GM12801 (cell line): ENCODE measurements around the gene NDUFS6.

Source experiments
- TF ChIP-seq, protein P1 (sequence below): IDR thresholded peaks from one replicate; pipeline ENCODE4 v1.5.1; 2011; ENCODE audit warnings: control low read depth; ENCODE audit not compliant: insufficient read length; ENCODE audit errors: extremely low read depth

The NDUFS6 gene

DNA sequence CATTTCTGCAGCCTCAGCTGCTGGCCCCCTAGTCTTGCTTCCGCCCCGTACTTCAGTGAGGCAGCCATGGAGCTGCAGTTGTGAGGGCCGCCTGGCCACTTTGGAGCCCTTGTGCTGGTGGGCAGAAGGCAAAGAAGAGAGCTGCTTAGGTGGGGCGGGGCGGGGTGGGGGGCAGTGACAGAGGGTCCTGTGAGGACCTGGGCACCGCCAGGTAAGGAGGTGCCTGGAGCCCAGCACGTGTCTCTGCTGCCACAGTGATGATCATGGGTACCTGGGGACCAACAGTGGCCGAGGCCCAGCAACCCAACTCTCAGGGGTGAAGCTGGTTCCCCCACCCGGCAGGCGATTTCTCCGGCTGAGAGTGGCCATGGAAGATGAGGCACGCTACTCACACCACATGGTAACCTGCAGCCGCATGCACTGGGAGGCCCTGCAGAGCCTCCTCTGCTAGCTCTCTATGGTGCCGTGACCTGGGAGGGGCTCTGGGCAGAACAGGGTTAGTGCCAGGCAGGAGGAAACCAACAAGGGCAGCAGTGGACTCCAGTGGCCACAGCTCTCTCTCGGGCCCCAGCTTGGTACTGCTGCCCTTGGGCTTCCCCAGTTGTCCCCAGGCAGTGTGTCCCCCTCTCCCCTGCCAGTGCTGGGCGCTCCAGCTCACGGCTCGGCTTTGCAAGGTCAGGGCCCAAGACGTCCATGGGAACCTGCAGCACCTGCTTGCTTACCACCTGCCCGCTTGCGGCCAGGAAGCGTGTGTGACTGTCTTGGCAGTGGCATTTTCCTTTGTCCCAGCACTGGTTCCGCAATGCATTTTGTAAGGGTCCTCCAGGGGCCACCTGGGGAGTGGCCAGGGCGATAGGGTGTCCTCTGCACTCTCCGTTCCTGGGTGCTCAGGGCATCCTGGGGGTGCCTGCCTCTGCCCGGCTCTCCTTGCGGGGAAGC, 24.0 kb downstream of the NDUFS6 start:
- TF ChIP-seq, protein P1, sequence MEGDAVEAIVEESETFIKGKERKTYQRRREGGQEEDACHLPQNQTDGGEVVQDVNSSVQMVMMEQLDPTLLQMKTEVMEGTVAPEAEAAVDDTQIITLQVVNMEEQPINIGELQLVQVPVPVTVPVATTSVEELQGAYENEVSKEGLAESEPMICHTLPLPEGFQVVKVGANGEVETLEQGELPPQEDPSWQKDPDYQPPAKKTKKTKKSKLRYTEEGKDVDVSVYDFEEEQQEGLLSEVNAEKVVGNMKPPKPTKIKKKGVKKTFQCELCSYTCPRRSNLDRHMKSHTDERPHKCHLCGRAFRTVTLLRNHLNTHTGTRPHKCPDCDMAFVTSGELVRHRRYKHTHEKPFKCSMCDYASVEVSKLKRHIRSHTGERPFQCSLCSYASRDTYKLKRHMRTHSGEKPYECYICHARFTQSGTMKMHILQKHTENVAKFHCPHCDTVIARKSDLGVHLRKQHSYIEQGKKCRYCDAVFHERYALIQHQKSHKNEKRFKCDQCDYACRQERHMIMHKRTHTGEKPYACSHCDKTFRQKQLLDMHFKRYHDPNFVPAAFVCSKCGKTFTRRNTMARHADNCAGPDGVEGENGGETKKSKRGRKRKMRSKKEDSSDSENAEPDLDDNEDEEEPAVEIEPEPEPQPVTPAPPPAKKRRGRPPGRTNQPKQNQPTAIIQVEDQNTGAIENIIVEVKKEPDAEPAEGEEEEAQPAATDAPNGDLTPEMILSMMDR, result no peak

DNA sequence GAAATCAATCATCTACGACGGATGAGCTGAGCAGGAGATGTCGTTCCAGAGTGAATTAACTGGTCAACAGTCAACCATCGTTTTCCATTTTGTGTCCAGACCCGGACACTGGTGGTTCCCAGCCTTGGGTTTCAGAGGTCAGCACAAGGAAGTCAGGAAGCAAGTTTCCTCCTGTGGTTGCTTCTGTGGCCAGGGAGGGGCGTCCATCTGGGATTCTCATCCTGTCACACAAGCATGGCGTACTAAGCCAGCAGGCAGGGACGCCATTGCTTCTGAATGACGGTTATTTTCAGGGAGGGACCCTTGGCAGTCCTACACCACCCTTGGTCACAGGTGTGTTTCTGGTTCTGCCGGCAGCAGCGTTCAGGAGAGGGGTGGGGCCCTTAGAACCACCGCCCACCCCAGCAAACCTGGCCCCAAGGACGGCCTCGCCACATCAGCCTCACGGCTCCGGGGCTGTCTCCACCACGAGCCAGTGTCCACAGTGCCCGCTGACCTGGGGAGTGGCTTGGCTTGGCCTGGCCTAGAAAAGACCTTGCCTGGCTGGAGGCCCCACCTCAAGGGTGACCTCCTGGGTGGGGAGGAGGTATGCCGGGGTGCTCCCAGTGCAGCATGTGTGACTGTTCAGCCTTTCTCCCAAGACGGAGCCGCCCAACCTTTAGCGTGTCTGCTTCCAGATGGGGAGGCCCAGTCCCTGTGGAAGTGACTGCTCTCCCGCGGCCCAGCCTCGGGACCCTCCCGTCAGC, 25.2 kb downstream of the NDUFS6 start:
- TF ChIP-seq, protein P1, result no peak

DNA sequence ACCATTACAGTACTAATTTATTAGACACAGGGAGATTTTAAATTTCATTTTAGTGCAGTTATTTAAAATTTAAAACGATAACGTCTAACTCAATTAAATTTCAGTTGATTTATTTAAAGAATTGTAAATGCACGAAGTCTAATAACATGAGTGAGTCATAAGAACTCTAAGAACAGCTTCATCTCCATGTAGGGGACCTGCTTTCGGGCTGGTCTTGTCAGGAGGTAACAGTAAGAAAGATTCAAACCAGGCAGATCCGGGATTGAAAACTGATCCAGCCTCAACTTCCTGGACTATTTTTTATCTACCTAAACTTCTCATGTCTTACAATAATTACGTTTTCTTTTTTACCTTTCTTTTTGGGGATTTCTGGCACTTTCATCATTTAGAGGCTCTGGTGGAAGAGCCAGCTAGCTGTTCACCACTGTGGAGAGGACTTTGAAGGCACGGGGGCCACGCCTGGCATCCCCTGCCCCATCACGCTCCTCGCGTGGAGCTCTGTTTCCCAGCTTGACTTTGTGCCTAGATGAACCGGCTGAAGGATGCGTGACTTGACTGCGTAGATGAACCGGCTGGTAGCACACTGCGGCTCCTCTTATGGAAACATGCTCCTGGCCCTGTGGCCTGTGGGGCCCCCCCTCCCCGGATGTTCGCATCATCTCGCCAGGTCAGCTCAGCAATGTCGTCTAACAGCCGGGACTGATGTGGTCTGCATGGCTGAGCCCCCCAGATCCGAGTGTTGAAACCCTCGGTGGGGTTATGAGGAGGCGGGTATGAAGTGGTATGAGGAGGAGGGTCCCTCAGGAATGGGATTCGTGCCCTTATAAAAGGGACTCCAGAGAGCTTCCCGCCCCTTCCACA, 26.0 kb downstream of the NDUFS6 start:
- TF ChIP-seq, protein P1, result no peak

DNA sequence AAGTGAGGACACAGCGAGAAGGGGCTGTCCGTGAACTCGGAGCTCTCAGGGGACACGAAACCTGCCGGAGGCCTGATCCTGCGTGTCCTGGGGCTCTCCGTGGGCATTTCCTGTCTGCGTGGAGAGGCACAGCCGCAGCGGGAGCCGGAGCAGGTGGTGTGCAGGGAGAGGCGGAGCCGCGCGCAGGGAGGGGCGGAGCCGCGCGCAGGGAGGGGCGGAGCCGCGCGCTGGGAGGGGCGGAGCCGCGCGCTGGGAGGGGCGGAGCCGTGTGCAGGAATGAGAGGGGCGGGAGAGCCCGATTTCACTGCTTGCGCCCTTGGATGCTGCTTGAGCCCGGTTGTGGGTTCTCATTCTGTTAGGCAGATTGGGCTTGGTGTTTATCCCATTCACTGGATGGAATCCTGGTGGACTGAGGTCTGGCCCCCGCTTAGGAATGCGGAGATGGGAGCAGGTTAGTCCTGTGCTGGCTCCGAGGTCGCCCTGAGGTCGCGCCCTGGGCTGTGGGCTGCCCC, 26.7 kb downstream of the NDUFS6 start:
- TF ChIP-seq, protein P1, result no peak

DNA sequence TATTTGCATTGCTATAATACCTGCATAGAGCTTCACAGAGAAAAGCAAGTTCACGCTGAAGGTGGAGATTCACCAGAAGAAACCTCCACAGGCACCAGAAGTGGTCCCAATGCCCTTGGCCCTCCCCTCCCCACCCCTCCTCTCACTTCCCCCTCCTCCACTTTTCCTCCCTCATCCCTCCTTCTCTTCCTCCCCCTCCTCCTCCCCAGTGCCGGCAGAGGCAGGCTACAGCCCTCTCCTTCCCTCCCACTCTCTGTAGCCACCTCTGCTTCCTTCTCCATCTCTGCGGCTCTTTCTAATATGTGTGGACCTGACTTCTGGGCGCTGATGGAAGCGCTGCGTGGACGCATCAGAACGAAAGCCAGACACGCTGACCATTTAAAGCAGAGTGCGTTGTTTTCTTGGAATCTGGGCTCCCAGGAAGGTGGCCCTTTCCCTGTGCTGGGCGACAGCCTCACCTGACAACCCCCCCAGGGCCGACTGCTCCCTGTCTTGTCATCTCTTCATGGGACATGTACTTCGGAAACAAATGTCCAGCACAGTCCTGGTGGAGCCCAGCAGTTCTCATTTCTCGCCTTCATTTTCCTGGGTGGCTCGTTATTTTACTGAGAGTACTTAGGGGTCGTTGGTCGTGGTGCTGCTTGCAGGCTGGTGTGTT, 29.5 kb downstream of the NDUFS6 start:
- TF ChIP-seq, protein P1, result no peak

DNA sequence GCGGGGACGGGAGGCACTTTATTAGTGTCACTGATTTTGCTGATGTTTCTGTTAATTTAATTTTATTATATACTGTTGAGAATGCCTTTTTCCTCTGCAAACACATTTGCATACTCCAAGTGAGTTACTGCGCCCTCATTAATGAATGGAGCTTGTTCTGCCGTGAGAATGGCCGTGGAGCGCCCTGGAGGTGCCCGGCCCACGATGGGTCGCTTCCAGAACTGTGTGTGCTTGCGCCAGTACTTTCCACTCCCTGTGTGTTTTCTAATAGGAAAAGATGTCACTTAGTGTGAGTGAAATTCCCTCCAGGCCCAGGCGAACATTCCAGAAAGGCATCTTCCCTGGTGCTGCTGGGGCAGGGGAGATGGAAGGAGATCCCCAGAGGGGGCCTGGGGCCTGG, 30.1 kb downstream of the NDUFS6 start:
- TF ChIP-seq, protein P1, result no peak
